Measurements from ENCODE around the gene ICAM1. TPM values are rescaled to one million over a fixed set of nuclear protein-coding genes. Genes with fewer than 3 reads are reported as not detected.

The ICAM1 gene, protein sequence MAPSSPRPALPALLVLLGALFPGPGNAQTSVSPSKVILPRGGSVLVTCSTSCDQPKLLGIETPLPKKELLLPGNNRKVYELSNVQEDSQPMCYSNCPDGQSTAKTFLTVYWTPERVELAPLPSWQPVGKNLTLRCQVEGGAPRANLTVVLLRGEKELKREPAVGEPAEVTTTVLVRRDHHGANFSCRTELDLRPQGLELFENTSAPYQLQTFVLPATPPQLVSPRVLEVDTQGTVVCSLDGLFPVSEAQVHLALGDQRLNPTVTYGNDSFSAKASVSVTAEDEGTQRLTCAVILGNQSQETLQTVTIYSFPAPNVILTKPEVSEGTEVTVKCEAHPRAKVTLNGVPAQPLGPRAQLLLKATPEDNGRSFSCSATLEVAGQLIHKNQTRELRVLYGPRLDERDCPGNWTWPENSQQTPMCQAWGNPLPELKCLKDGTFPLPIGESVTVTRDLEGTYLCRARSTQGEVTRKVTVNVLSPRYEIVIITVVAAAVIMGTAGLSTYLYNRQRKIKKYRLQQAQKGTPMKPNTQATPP
- 53.6 TPM for total RNA-seq

DNA sequence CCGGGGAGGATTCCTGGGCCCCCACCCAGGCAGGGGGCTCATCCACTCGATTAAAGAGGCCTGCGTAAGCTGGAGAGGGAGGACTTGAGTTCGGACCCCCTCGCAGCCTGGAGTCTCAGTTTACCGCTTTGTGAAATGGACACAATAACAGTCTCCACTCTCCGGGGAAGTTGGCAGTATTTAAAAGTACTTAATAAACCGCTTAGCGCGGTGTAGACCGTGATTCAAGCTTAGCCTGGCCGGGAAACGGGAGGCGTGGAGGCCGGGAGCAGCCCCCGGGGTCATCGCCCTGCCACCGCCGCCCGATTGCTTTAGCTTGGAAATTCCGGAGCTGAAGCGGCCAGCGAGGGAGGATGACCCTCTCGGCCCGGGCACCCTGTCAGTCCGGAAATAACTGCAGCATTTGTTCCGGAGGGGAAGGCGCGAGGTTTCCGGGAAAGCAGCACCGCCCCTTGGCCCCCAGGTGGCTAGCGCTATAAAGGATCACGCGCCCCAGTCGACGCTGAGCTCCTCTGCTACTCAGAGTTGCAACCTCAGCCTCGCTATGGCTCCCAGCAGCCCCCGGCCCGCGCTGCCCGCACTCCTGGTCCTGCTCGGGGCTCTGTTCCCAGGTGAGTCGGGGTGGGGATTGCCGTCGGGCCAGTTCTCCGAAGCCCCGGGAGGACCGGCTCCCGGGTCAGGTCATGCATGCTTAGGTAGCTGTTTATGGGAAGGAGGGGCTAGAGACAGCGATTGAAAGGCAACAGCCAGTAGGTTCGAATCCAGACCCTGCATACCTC, at the start of gene ICAM1:
Gene ICAM1, plus strand, starts transcription at position 505 of the 779 bp plus-strand sequence. Its CDS starts 40 bp downstream, at position 545.

DNA sequence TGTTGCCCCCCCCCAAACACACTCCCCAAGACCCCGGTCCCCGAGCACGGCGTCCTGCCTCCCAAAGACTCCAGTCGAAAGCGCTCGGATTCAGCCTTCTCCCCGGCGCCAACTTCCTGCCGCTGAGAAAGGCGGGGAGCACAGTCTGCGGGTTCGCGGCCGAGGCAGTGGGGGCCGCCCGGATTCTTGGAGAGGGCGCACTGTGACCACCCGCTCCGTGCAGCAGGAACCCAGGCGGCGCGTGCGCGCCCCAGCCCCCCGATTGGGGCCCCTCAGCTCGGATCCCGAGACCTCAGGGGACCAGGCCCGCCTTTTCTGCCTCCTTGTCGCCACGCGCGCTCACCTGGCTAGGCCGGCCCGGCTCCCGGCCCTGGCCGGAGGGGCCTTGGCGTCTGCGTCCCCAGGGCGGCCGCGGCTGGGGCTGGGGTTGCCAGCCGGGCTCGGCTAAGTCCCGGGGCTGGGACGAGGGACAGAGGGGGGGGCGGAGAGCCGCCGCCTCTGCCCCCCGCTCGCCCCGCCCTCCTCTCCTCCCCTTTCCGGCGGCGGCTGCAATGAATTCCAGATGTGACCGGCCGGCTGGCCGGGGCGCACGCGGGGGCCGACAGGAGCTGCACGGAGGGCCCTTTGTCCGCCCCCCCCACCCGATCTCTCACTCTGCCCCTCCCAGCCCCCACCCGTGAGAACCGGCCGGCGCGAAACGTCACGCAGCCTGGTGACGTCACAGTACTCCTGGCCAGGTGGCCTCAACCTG, 39.9 kb upstream of the ICAM1 start, which contains the start of gene S1PR2:
Gene S1PR2, minus strand, starts transcription at position 471 of the 751 bp plus-strand sequence. CDS start 6,426 bp downstream, outside the sequence.

DNA sequence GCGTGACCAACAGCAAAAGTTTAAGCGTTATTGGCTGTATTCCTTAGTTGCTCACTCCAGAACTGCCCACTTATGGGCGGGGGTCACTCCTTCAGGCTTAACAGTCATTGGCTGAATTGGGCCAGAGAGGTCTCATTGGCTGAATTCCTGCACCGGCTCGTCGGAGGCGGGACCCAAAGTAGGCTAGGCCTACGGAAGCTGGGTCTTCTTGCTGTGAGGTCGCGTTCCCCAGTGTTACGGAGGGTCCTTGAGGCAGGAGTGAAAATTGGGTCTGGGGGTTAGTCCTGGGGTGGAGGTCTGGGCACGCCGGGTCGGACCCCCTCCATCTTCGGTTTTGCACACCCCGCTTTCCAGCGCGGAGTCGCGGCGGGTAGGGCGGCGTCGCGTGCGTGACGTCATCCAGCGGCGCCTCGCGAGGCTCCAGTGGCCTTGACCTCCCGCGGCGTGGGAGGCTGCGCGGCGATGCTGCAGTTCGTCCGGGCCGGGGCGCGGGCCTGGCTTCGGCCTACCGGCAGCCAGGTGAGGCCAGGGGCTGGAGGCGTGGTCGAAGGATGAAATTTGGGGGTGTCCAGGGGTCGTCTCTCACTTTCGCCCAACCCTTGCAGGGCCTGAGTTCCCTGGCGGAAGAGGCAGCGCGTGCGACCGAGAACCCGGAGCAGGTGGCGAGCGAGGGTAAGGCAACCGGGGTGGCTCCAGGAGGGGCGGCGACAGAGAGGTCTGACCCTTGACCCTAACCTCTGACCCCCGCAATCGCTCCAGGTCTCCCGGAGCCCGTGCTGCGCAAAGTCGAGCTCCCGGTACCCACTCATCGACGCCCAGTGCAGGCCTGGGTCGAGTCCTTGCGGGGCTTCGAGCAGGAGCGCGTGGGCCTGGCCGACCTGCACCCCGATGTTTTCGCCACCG, 18.9 kb upstream of the ICAM1 start, which contains the start of gene MRPL4:
Gene MRPL4, plus strand, starts transcription at position 423 of the 903 bp plus-strand sequence. Its CDS starts 40 bp downstream, at position 463.

DNA sequence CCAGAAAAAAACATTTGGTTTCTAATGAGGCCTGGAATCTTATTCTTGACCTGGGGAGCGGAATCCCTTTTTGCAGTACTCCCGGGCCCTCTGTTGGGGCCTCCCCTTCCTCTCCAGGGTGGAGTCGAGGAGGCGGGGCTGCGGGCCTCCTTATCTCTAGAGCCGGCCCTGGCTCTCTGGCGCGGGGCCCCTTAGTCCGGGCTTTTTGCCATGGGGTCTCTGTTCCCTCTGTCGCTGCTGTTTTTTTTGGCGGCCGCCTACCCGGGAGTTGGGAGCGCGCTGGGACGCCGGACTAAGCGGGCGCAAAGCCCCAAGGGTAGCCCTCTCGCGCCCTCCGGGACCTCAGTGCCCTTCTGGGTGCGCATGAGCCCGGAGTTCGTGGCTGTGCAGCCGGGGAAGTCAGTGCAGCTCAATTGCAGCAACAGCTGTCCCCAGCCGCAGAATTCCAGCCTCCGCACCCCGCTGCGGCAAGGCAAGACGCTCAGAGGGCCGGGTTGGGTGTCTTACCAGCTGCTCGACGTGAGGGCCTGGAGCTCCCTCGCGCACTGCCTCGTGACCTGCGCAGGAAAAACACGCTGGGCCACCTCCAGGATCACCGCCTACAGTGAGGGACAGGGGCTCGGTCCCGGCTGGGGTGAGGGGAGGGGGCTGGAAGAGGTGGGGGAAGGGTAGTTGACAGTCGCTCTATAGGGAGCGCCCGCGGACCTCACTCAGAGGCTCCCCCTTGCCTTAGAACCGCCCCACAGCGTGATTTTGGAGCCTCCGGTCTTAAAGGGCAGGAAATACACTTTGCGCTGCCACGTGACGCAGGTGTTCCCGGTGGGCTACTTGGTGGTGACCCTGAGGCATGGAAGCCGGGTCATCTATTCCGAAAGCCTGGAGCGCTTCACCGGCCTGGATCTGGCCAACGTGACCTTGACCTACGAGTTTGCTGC, 16.1 kb downstream of the ICAM1 start, which contains the start of gene ICAM4:
Gene ICAM4, plus strand, starts transcription at position 153 of the 935 bp plus-strand sequence. Its CDS starts 58 bp downstream, at position 211.

DNA sequence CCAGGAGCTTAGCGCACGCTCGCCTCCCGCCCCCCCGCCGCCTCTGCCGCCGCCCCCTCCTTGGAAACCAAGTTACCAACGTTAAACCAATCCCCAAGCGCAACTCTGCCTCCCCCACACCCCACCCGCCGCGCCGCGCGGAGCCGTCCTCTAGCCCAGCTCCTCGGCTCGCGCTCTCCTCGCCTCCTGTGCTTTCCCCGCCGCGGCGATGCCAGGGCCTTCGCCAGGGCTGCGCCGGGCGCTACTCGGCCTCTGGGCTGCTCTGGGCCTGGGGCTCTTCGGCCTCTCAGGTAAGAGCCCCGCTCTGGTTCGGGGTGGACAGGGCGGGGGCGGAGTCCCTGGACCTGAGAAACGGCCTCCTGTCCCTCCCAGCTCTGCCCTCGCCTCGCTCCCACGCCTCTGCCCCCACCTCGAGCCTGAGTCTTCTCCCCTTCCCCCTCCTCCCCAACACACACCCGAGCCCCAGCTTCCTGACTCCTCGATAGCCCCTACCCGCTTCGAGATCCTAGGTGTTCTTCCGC, 19.0 kb downstream of the ICAM1 start, which contains the start of gene ICAM5:
Gene ICAM5, plus strand, starts transcription at position 117 of the 521 bp plus-strand sequence. Its CDS starts 92 bp downstream, at position 209.

DNA sequence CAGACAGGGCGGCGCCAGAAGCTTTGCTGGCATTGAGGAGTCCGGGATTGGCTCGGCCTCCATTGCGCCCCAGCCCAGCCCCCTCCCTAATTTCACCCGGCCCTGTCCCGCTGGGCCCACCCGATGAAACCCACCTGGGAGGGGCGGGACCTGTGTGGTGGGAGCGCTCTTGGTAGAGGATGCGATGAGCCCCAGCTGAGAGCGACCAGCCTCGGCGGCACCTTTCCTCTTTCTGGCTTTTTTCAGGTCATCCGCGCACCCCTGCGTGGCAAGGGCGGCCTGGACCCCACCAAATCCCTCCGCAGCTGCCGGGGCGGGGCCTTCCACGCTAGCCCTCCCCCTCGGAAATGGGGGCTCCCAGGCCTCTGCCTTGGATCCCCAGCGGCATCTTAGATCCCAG, 38.5 kb downstream of the ICAM1 start, which contains the start of gene ZGLP1:
Gene ZGLP1, minus strand, starts transcription at position 393 of the 400 bp plus-strand sequence.

DNA sequence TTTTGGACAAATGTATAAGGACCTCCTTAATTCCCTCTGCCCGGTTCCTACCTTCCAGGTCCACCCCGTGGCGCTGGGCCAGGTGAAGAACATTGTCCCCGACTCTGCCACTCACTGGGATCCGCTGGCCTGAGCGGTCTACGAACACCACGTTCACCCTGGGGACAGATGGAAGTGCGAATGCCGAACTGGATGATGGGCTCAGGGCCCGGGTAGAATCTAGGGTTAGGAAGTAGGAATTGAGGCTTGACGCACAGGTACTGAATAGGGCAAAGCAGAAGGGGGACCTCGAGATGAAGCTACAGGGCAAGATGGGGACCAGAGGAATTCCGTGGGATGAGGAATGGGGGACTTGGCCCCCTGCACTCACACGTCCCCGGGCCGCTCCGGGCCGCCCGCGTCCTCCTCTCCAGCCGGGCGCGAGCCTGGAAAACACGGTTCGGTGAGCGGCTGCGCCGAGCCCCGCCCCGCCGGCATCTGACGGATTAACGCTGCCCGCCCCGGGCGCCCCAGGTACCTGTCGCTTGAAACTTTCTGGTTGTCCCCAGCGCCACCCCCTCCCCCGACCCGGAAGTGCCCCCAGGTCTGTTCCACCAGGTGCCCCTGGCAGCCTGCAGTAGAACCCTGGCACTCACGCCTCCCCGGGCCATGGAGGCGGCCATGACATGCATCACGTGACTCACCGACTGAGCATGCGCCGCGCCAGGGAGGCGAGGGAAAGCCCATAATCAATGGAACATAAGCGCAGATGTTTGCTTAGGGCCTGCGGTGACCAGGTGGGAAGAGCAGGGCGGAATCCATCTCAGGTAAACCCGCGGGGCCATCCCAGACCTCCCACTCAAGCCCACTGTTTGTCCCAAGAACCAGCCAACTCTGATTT, 44.7 kb downstream of the ICAM1 start, which contains the start of gene FDX2:
Gene FDX2, minus strand, starts transcription at position 681 of the 880 bp plus-strand sequence. Its CDS starts 19 bp downstream, at position 662.

DNA sequence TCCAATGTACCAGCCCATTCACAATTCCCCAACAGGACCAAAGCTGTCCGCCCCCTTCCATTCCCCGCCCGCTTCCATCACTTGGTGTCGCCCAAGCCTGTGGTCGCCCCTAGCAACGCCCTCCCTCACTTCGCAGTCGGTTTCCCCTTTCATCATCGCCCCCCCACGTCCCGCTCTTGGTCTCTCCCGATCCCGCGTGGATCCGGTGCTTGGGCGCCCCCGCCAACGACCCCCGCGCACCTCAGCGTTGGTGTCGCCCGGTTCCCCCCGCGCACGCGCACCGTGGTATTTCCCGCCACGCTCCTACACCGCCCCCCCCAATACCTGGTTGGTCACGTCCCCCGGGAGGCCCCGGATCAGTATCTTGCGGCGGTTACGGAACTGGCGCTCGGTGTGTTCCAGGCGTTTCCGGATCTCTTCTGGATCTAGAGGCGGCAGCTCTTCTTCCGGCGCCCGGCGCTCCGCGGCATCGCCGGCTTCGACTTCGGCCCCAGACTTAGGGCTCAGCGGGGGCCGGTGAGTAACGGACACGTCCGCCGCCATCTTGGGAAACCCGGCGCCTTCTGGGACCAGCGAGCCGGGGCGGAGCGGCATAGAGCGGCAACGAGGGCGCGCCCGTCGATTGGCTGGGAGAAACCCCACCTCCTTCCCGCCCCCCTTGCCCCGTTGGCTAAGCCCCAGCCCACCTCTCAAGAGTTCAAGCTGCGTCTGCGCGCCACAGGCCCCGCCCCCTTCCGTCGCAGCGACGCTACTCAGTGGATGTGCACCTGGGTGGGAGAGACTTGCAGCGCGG, 62.2 kb downstream of the ICAM1 start, which contains the start of gene RAVER1:
Gene RAVER1, minus strand, starts transcription at position 565 of the 793 bp plus-strand sequence. Its CDS starts 22 bp downstream, at position 543.

Small RNAs within 50 kb of the gene (small RNA-seq; reads per million reads assigned to genes)
- not detected for gene AC011511.1 (ENCODE audit: low replicate concordance)
- gene AC011511.4 (ENCODE audit: low replicate concordance), result not detected
- gene MIR4322 (ENCODE audit: low replicate concordance), result not detected

Other genes with a start within 250 kb of the ICAM1 start
- gene SHFL, start 184.8 kb upstream of the ICAM1 start, total RNA-seq, result 25.0 TPM
- gene ANGPTL6, start 168.4 kb upstream of the ICAM1 start, total RNA-seq, result 2.8 TPM
- gene PPAN, start 164.8 kb upstream of the ICAM1 start, total RNA-seq, result 18.2 TPM
- 9.7 TPM for gene P2RY11, start 159.4 kb upstream of the ICAM1 start, total RNA-seq
- gene EIF3G, start 151.2 kb upstream of the ICAM1 start, total RNA-seq, result 239 TPM
- 56.9 TPM for gene DNMT1, start 76.2 kb upstream of the ICAM1 start, total RNA-seq
- 13.9 TPM for gene S1PR2, start 39.8 kb upstream of the ICAM1 start, total RNA-seq
- gene MRPL4, start 18.9 kb upstream of the ICAM1 start, total RNA-seq, result 30.4 TPM
- gene ICAM4, start 15.8 kb downstream of the ICAM1 start, total RNA-seq, result 3.0 TPM
- 2.2 TPM for gene ICAM5, start 18.8 kb downstream of the ICAM1 start, total RNA-seq
- 6.8 TPM for gene ZGLP1, start 38.7 kb downstream of the ICAM1 start, total RNA-seq
- 20.7 TPM for gene FDX2, start 44.9 kb downstream of the ICAM1 start, total RNA-seq
- gene RAVER1, start 62.4 kb downstream of the ICAM1 start, total RNA-seq, result 33.8 TPM
- 17.2 TPM for gene ICAM3, start 68.5 kb downstream of the ICAM1 start, total RNA-seq
- 156 TPM for gene TYK2, start 109.5 kb downstream of the ICAM1 start, total RNA-seq
- 98.3 TPM for gene CDC37, start 132.4 kb downstream of the ICAM1 start, total RNA-seq
- gene PDE4A, start 149.4 kb downstream of the ICAM1 start, total RNA-seq, result 4.8 TPM
- 56.5 TPM for gene KEAP1, start 232.2 kb downstream of the ICAM1 start, total RNA-seq
- 1.7 TPM for gene S1PR5, start 246.3 kb downstream of the ICAM1 start, total RNA-seq

Measured in metanephros (tissue), 2 donors.